Measurements from ENCODE around the gene CALCOCO2.
"Not testable (repeated sequence)": the region's sequence is repeated elsewhere in the genome, so short reads cannot be mapped to it uniquely, and the experiment has no call there.

The CALCOCO2 gene

GRCh38 chr17:48825446-48826381, 5.1 kb upstream of the CALCOCO2 start:
- no peak for DNase-seq

GRCh38 chr17:48831549-48831883, 681 bp downstream of the CALCOCO2 start:
- no peak for DNase-seq

GRCh38 chr17:48834973-48835372, 4.1 kb downstream of the CALCOCO2 start:
- DNase-seq: no peak

- DNase-seq: no peak
These were observed 5.1 kb downstream of the CALCOCO2 start for GRCh38 chr17:48835971-48836370.

GRCh38 chr17:48837458-48837857, 6.6 kb downstream of the CALCOCO2 start:
- DNase-seq: not testable (repeated sequence)

- DNase-seq: no peak
These were observed 9.6 kb downstream of the CALCOCO2 start for GRCh38 chr17:48840441-48840840.

GRCh38 chr17:48841395-48841831, 10.6 kb downstream of the CALCOCO2 start:
- peak; percentile 63 for DNase-seq

GRCh38 chr17:48842746-48843145, 11.9 kb downstream of the CALCOCO2 start:
- DNase-seq: no peak

- DNase-seq: no peak
These were observed 12.5 kb downstream of the CALCOCO2 start for GRCh38 chr17:48843187-48843900.

- DNase-seq: no peak
These were observed 20.0 kb downstream of the CALCOCO2 start for GRCh38 chr17:48850792-48851323.

GRCh38 chr17:48854774-48855476, 24.1 kb downstream of the CALCOCO2 start:
- no peak for DNase-seq

- DNase-seq: no peak
These were observed 25.4 kb downstream of the CALCOCO2 start for GRCh38 chr17:48856122-48856821.

- no peak for DNase-seq
These were observed 29.2 kb downstream of the CALCOCO2 start for GRCh38 chr17:48860034-48860433.

- DNase-seq: no peak
These were observed 29.6 kb downstream of the CALCOCO2 start for GRCh38 chr17:48860456-48860855.

- DNase-seq: no peak
These were observed 38.2 kb downstream of the CALCOCO2 start for GRCh38 chr17:48868916-48869500.

GRCh38 chr17:48869821-48870318, 39.0 kb downstream of the CALCOCO2 start:
- DNase-seq: no peak

- no peak for DNase-seq
These were observed 40.3 kb downstream of the CALCOCO2 start for GRCh38 chr17:48871035-48871550.

GRCh38 chr17:48871551-48872351, 40.9 kb downstream of the CALCOCO2 start:
- no peak for DNase-seq

GRCh38 chr17:48872409-48872808, 41.6 kb downstream of the CALCOCO2 start:
- not testable (repeated sequence) for DNase-seq

GRCh38 chr17:48873209-48873608, 42.4 kb downstream of the CALCOCO2 start:
- no peak for DNase-seq
